ENCODE data around the gene IQGAP2.

The IQGAP2 gene

GRCh38 chr5:76703707-76704106, 300.6 kb downstream of the IQGAP2 start:
- POLR2A ChIA-PET = interaction anchor here (1.3 kb wide), 1 partner anchor 326 kb away, joined by 3 read pairs; the partner anchor contains the start of gene AGGF1
- H3K27ac ChIP-seq (ENCODE audit: extremely low read depth, low read depth, low read length) = no peak overlapping the region
- H3K36me3 ChIP-seq (ENCODE audit: control insufficient read depth in 2 of 2, insufficient read depth in 1 of 2, low read length in 2 of 2) = no peaks in the 10 kb centered on the region
- H3K4me3 ChIP-seq (ENCODE audit: low read depth, low read length) = no peak overlapping the region
- no peaks in the 10 kb centered on the region for H3K9me3 ChIP-seq (ENCODE audit: control insufficient read depth, insufficient read depth, low read depth, low read length)
- no peaks in the 10 kb centered on the region for H3K4me1 ChIP-seq (ENCODE audit: control insufficient read depth, insufficient read depth, low read length)
- TF ChIP-seq, protein P1, sequence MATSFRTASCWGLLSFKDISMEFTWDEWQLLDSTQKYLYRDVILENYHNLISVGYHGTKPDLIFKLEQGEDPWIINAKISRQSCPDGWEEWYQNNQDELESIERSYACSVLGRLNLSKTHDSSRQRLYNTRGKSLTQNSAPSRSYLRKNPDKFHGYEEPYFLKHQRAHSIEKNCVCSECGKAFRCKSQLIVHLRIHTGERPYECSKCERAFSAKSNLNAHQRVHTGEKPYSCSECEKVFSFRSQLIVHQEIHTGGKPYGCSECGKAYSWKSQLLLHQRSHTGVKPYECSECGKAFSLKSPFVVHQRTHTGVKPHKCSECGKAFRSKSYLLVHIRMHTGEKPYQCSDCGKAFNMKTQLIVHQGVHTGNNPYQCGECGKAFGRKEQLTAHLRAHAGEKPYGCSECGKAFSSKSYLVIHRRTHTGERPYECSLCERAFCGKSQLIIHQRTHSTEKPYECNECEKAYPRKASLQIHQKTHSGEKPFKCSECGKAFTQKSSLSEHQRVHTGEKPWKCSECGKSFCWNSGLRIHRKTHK (tag by site-specific recombination; IDR thresholded peaks at IDR 0.05) = no peak
- no peak for TF ChIP-seq ZFP69B (tag by site-specific recombination; IDR thresholded peaks at IDR 0.05)
- no peak for TF ChIP-seq ZBTB8A (tag by site-specific recombination; IDR thresholded peaks at IDR 0.05)
- no peak for TF ChIP-seq GLI4 (tag by site-specific recombination; IDR thresholded peaks at IDR 0.05)
- no peak for TF ChIP-seq ZNF394 (tag by site-specific recombination; IDR thresholded peaks at IDR 0.05; ENCODE audit: borderline replicate concordance)
- TF ChIP-seq ZFP41 (tag by site-specific recombination; IDR thresholded peaks at IDR 0.05; ENCODE audit: borderline replicate concordance) = no peak
- TF ChIP-seq, protein P2, sequence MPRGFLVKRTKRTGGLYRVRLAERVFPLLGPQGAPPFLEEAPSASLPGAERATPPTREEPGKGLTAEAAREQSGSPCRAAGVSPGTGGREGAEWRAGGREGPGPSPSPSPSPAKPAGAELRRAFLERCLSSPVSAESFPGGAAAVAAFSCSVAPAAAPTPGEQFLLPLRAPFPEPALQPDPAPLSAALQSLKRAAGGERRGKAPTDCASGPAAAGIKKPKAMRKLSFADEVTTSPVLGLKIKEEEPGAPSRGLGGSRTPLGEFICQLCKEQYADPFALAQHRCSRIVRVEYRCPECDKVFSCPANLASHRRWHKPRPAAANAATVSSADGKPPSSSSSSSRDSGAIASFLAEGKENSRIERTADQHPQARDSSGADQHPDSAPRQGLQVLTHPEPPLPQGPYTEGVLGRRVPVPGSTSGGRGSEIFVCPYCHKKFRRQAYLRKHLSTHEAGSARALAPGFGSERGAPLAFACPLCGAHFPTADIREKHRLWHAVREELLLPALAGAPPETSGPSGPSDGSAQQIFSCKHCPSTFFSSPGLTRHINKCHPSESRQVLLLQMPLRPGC (tag by site-specific recombination; IDR thresholded peaks at IDR 0.05) = no peak
- TF ChIP-seq KLF9 (tag by site-specific recombination; IDR thresholded peaks at IDR 0.05; ENCODE audit: low read depth) = no peak
- CTCF ChIA-PET = interaction anchor here (0.6 to 1.9 kb wide), 4 partner anchors 9 to 1967 kb away, joined by 3 to 11 read pairs (median 4); no protein-coding TSS in a partner anchor

DNA sequence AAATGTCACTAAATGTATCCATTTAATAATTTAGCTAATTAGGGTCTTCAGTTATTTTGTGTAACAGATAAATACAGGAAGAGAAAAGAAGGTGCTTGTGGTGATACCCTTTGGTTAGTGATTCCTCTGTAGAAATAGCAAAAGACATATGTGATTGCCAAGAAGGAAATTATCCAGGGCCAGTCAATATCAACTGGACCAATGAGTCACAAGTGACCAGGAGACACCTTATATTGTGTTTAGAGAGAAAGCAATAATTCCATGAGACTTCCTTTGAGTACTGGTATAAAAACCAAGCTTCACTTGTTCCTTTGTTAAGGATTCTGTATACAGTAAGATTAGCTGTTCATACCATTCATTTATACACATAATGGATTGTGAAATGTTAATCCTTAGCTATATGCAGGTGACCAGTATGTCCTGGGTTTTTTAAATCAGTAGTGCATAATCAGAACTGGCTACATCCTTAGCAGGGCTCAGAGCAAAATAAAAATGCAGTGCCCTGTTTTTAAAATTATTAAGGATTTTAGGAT, 301.1 kb downstream of the IQGAP2 start:
- ChIA-PET CTCF (interaction anchor here (0.6 to 1.9 kb wide), 4 partner anchors 8 to 1968 kb away, joined by 3 to 11 read pairs (median 4); no protein-coding TSS in a partner anchor), POLR2A (interaction anchor here (1.3 kb wide), 1 partner anchor 326 kb away, joined by 3 read pairs; the partner anchor contains the start of gene AGGF1)
- H3K4me3 ChIP-seq (ENCODE audit: low read depth, low read length) = no peak overlapping the region
- H3K36me3 ChIP-seq (ENCODE audit: control insufficient read depth in 2 of 2, insufficient read depth in 1 of 2, low read length in 2 of 2) = no peaks in the 10 kb centered on the region
- H3K27ac ChIP-seq (ENCODE audit: extremely low read depth, low read depth, low read length) = no peak overlapping the region
- TF ChIP-seq OVOL3 (tag by site-specific recombination; IDR thresholded peaks at IDR 0.05) = no peak
- no peak for TF ChIP-seq ZNF610 (tag by site-specific recombination; IDR thresholded peaks at IDR 0.05; ENCODE audit: borderline replicate concordance)
- no peak for TF ChIP-seq ZNF645 (tag by site-specific recombination; IDR thresholded peaks at IDR 0.05)
- no peak for TF ChIP-seq ZNF701 (tag by site-specific recombination; IDR thresholded peaks at IDR 0.05)
- TF ChIP-seq ZNF776 (tag by site-specific recombination; IDR thresholded peaks at IDR 0.05; ENCODE audit: borderline replicate concordance) = no peak
- H3K9me3 ChIP-seq (ENCODE audit: control insufficient read depth, insufficient read depth, low read depth, low read length) = no peaks in the 10 kb centered on the region
- 0 out of 2 replicates have a peak, but pooled peaks cover under 1% of the 10 kb centered on the region for H3K4me1 ChIP-seq (ENCODE audit: control insufficient read depth, insufficient read depth, low read length)

DNA sequence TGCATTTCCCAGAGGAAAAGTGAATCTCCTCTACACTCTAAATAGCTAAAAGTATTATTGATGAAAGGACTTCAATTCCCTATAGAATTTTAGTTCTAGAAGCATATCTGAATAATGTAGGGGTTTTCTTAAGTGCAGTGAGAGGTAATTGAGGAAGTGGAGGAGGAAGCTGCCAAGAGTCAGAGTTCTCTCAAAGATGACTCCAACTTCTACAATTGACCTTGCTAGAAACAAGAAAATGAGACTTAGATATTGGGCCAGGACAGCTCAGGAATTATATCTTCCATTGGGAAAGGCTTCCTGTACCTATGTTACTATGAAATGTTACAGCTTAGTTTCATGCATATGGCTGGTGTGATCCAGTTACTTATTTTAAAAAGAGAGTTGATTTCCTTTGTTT, 302.5 kb downstream of the IQGAP2 start:
- H3K4me1 ChIP-seq (ENCODE audit: control insufficient read depth, insufficient read depth, low read length) = peaks cover 10% of the 10 kb centered on the region; the same call in 1 of the 2 replicates
- no peaks in the 10 kb centered on the region for H3K9me3 ChIP-seq (ENCODE audit: control insufficient read depth, insufficient read depth, low read depth, low read length)
- no peak overlapping the region for H3K4me3 ChIP-seq (ENCODE audit: low read depth, low read length)
- no peaks in the 10 kb centered on the region for H3K36me3 ChIP-seq (ENCODE audit: control insufficient read depth in 2 of 2, insufficient read depth in 1 of 2, low read length in 2 of 2)
- TF ChIP-seq, protein P3, sequence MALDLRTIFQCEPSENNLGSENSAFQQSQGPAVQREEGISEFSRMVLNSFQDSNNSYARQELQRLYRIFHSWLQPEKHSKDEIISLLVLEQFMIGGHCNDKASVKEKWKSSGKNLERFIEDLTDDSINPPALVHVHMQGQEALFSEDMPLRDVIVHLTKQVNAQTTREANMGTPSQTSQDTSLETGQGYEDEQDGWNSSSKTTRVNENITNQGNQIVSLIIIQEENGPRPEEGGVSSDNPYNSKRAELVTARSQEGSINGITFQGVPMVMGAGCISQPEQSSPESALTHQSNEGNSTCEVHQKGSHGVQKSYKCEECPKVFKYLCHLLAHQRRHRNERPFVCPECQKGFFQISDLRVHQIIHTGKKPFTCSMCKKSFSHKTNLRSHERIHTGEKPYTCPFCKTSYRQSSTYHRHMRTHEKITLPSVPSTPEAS (tag by site-specific recombination; IDR thresholded peaks at IDR 0.05) = no peak
- CTCF ChIA-PET = interaction anchor here (1.0 to 1.9 kb wide), 2 partner anchors 26 to 69 kb away, joined by 3 to 11 read pairs; no protein-coding TSS in a partner anchor
- POLR2A ChIA-PET = interaction anchor here (0.5 kb wide), 1 partner anchor 113 kb away, joined by 3 read pairs; the partner anchor contains the start of gene F2RL1
- no peak overlapping the region for H3K27ac ChIP-seq (ENCODE audit: extremely low read depth, low read depth, low read length)

Data from HEK293 (cell line).